ENCODE data around the gene SEMA6B.
"Not testable (repeated sequence)": the region's sequence is repeated elsewhere in the genome, so short reads cannot be mapped to it uniquely, and the experiment has no call there.

The SEMA6B gene

DNA sequence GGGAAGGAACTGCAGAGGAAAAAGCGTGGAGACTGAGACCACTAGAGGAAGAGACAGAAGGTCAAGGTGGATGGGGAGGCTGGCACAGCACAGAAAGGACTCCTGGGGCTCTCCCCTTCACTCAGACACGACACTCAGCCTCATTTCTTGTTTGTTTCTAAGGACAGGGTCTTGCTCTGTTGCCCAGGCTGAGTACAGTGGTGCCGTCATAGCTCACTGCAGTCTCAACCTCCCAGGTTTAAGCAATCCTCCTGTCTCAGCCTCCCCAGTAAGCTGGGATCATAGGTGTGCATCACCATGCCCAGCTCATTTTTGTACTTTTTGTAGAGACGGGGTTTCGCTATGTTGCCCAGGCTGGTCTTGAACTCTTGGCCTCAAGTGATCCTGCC, 11.4 kb upstream of the SEMA6B start:
- H3K4me3 Mint-ChIP-seq, result no peak overlapping the region

DNA sequence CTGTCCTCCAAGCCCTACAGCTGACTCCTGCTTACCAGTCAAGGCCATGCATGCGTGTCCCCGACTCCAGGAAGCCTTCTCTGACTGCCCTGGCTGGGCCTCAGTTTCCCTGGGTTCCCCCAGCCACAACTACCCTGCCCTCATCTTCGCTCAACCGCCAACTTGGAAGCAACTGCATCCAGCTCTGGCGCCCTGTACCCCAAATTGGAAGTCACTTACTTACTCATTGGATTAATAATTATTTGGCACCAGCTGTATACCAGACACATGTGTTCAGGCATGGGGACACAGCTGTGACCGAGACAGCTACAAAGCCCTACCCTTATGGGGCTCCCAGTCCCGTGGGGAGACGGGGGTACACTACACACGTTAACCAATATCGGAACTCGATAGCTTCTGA, 10.9 kb upstream of the SEMA6B start:
- Mint-ChIP-seq H3K27me3 (ENCODE audit: low read depth) (peaks cover 2% of the 10 kb centered on the region), H3K36me3 (ENCODE audit: low read depth) (no peaks in the 10 kb centered on the region), H3K27ac (no peak overlapping the region), H3K4me1 (ENCODE audit: low read depth) (no peaks in the 10 kb centered on the region), H3K9me3 (no peaks in the 10 kb centered on the region), H3K4me3 (no peak overlapping the region)

More for the DNA sequence above, 11.4 kb upstream of the SEMA6B start:
- Mint-ChIP-seq H3K9me3 (no peaks in the 10 kb centered on the region), H3K27me3 (ENCODE audit: low read depth) (peaks cover 6% of the 10 kb centered on the region), H3K4me1 (ENCODE audit: low read depth) (no peaks in the 10 kb centered on the region), H3K27ac (no peak overlapping the region), H3K36me3 (ENCODE audit: low read depth) (no peaks in the 10 kb centered on the region)

DNA sequence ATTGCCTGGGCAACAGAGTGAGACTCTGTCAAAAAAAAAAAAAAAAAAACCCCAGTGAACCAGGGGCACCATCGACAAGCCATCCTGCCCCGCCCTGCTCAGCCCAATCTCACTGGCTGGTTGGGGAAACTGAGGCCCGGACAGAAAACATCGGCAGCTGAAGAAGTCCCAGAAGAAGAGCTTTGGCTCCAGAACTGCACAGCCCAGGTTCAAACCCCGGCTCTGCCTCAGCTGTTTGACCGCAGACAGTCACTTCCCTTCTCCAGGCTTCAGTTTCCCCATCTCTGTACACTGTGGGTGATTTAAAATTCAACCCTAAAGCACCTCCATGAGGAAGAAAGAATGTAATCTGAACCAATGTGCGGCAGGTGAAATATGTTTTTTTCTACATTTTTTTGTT, 9.4 kb upstream of the SEMA6B start:
- Mint-ChIP-seq H3K4me1 (ENCODE audit: low read depth) (no peaks in the 10 kb centered on the region), H3K4me3 (no peak overlapping the region), H3K27me3 (ENCODE audit: low read depth) (no peaks in the 10 kb centered on the region), H3K36me3 (ENCODE audit: low read depth) (no peaks in the 10 kb centered on the region), H3K9me3 (no peaks in the 10 kb centered on the region), H3K27ac (no peak overlapping the region)

DNA sequence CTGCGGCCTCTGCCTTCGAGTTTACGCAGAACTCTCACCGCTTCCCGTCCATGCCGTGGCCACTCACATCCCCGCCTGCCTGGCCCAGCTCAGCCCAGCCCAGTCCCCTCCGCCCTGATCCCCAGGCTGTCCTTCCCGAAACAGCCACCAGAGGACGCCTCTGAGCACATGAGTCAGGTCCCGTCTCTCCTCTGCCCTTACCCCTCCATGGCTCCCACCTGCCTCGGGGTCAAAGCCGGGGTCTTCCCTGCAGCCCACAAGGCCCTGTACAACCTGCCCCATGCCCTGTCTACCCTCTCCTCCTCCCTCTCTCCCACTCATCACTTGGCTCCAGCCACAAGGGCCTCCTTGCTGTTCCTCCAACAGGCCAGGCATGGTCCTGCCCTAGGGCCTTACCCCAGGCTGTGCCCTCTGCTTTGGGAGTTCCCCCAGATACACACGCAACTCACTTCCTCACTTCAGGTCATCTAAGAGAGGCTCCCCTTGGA, 8.1 kb upstream of the SEMA6B start:
- H3K27ac Mint-ChIP-seq, result no peak overlapping the region
- H3K9me3 Mint-ChIP-seq, result no peaks in the 10 kb centered on the region
- H3K27me3 Mint-ChIP-seq (ENCODE audit: low read depth), result no peaks in the 10 kb centered on the region
- no peak overlapping the region for H3K4me3 Mint-ChIP-seq
- no peaks in the 10 kb centered on the region for H3K36me3 Mint-ChIP-seq (ENCODE audit: low read depth)
- no peaks in the 10 kb centered on the region for H3K4me1 Mint-ChIP-seq (ENCODE audit: low read depth)

DNA sequence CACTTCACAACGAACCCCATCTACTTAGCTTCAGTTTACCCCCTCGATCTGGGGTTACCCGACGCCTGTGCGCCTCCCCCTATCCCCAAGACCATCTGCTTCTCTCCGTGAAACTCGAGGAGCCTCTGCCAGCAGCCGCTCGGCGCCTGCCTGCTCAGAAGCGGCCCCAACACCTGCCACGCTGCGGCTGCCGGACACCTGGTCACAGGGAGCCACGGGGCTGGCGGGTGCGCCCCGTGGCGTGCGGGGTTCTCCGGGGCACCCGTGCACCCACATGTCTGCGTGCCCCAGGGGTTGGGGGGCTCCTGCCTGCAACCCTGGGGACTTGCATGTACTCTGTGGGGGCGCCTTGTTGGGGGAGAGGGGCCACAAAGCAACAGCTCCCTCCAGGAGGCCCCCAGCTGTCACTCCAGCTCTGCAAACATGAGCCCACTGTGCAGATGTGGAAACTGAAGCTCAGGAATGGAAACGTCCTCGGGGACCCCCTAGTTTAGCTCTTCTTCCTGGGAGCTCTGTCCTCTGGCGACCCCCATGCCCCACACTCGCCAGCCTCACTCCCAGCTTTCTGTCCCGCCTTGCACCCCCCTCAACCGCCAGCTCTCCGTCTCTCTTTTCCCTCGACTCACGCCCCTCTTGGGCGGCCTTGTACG, 7.0 kb upstream of the SEMA6B start:
- H3K36me3 Mint-ChIP-seq (ENCODE audit: low read depth), result no peaks in the 10 kb centered on the region
- no peaks in the 10 kb centered on the region for H3K27me3 Mint-ChIP-seq (ENCODE audit: low read depth)
- no peak overlapping the region for H3K27ac Mint-ChIP-seq
- no peaks in the 10 kb centered on the region for H3K4me1 Mint-ChIP-seq (ENCODE audit: low read depth)
- no peak overlapping the region for H3K4me3 Mint-ChIP-seq
- H3K9me3 Mint-ChIP-seq, result no peaks in the 10 kb centered on the region

DNA sequence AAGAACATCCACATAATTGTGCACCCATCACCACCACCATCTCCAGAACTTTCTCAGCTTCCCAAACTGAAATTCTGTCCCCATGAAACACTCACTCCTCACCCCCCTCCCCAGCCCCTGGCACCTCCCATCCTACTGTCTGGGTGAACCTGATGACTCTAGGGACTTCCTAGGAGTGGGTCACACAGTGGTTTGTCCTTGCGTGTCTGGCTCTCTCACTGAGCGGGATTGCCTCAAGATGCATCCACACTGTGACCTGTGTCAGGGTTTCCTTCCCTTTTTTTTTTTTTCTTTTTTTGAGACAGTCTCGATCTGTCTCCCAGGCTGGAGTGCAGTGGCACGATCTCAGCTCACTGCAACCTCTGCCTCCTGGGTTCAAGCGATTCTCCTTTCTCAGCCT, 4.1 kb upstream of the SEMA6B start:
- H3K27me3 Mint-ChIP-seq (ENCODE audit: low read depth); H3K36me3 Mint-ChIP-seq (ENCODE audit: low read depth): not testable (repeated sequence)

DNA sequence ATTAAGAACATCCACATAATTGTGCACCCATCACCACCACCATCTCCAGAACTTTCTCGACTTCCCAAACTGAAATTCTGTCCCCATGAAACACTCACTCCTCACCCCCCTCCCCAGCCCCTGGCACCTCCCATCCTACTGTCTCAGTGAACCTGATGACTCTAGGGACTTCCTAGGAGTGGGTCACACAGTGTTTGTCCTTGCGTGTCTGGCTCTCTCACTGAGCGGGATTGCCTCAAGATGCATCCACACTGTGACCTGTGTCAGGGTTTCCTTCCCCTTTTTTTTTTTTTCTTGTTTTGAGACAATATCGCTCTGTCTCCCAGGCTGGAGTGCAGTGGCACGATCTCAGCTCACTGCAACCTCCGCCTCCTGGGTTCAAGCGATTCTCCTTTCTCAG, 2.6 kb upstream of the SEMA6B start:
- not testable (repeated sequence) for H3K27ac Mint-ChIP-seq; H3K4me3 Mint-ChIP-seq; H3K36me3 Mint-ChIP-seq (ENCODE audit: low read depth); H3K9me3 Mint-ChIP-seq; H3K4me1 Mint-ChIP-seq (ENCODE audit: low read depth); H3K27me3 Mint-ChIP-seq (ENCODE audit: low read depth)

More for the DNA sequence above, 4.1 kb upstream of the SEMA6B start:
- H3K27ac Mint-ChIP-seq; H3K9me3 Mint-ChIP-seq; H3K4me3 Mint-ChIP-seq; H3K4me1 Mint-ChIP-seq (ENCODE audit: low read depth): not testable (repeated sequence)

DNA sequence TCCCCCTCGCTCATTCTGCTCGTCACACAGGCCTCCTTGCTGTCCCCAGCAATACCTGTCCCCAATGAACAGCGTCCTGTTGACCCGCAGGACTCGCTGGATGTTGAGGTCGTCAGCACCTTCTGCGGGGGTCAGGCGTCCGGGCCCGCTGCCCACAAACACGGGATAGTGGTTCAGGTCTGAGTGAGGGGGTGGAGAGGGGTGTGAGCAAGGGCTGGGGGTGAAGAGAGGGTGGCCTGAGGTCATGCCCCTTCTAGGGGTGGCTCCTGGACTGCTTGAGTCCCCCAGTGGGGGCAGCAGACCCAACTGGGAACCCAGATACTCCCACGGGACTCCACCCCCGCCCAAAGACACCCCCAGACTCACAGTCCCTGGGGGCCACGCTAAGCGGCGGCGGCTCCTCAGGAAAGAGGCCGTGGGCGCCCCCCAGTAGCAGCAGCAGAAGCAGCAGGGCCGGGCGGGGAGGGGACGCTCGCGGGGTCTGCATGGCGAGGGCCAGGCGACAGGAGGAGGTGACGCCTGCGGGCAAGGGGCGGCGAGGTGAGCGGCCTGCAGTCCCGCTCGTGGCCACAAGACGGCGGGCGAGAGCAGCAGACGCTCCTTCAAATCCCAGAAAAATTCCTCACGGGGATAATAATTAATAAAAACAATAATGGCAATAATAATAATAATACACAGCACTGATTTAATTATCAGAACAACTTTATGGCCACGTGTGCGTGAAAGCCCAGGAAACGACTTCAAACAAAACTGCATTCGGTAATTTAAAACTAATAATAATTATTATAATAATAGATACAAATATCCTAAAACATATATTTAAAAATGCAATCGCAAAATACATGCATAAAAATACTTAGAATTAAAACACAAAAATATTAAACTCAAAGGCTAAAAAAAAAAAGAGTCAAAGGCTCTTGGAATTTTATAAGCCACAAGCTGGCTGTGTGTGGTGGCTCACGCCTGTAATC, 1.2 kb downstream of the SEMA6B start:
- Mint-ChIP-seq H3K9me3 (no peaks in the 10 kb centered on the region), H3K36me3 (ENCODE audit: low read depth) (no peaks in the 10 kb centered on the region), H3K4me1 (ENCODE audit: low read depth) (no peaks in the 10 kb centered on the region), H3K27ac (no peak overlapping the region), H3K27me3 (ENCODE audit: low read depth) (no peaks in the 10 kb centered on the region), H3K4me3 (no peak overlapping the region)

DNA sequence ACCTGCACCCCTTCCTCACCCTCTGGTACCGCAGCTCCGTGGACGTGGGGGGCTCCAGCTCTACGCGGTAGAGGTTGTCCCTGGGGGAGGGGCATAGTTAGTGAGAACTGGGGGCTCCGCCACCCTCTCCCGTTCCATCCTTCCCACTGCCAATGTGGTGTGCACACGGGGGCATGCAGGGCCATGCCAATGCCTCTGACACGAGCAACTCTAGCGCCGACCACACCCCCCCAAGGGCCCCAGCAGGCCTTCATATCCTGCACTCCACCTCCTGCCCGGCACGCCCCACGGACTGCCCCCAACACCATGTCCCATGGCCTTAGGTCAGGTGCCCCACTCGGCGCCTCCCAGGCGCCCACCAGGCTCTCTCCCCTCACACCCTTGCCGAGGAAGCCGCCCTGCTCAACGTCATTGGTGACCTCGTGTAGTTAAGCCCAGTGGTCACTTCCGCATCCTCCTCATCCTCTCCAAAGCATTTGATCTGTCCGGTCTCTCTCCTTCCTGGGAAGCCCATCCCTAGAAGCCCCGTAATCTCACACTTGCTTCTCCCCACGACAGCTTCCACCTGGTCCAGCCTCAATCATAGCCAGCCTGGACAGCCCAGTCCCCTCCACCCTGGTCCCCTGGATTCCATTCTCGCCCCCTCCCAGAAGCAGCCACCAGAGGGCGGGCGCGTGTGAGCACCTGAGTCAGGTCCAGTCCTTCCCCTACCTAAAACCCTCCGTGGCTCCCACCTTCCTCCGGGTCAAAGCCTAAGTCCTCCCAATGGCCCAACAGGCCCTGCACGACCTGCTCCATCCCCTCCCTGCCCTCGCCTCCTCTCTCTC, 2.1 kb downstream of the SEMA6B start:
- H3K27me3 Mint-ChIP-seq (ENCODE audit: low read depth), result no peaks in the 10 kb centered on the region
- H3K4me1 Mint-ChIP-seq (ENCODE audit: low read depth), result no peaks in the 10 kb centered on the region
- no peak overlapping the region for H3K27ac Mint-ChIP-seq
- H3K4me3 Mint-ChIP-seq, result no peak overlapping the region
- H3K9me3 Mint-ChIP-seq, result no peaks in the 10 kb centered on the region
- no peaks in the 10 kb centered on the region for H3K36me3 Mint-ChIP-seq (ENCODE audit: low read depth)

DNA sequence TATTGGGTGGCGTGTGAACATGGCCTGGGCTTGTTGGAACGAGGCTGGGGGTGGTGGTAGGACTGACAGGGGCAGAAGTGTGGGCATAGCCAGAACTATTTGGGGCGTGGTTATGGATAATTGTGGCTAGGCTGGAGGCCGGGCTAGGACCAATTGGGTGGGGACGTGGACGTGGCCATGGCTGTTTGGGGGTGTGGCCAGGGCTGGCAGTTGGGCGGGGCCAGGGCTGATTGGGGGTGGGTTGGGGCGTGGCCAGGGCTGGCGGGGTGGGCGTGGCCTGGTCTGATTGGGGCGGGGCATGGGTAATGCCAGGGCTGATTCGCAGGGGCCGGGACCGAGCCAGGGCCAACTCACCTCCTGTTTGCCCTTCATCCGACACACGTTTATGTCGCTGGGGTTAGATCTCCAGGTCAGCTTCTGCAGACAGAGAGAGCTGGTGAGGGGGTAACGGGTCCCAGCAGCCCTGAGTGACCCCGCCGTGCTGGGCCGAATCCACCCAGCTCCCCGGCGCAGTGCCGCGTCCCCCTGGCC, 2.8 kb downstream of the SEMA6B start:
- H3K27ac Mint-ChIP-seq, result no peak overlapping the region
- H3K9me3 Mint-ChIP-seq, result no peaks in the 10 kb centered on the region
- no peaks in the 10 kb centered on the region for H3K4me1 Mint-ChIP-seq (ENCODE audit: low read depth)
- no peaks in the 10 kb centered on the region for H3K27me3 Mint-ChIP-seq (ENCODE audit: low read depth)
- H3K4me3 Mint-ChIP-seq, result no peak overlapping the region
- H3K36me3 Mint-ChIP-seq (ENCODE audit: low read depth), result no peaks in the 10 kb centered on the region

DNA sequence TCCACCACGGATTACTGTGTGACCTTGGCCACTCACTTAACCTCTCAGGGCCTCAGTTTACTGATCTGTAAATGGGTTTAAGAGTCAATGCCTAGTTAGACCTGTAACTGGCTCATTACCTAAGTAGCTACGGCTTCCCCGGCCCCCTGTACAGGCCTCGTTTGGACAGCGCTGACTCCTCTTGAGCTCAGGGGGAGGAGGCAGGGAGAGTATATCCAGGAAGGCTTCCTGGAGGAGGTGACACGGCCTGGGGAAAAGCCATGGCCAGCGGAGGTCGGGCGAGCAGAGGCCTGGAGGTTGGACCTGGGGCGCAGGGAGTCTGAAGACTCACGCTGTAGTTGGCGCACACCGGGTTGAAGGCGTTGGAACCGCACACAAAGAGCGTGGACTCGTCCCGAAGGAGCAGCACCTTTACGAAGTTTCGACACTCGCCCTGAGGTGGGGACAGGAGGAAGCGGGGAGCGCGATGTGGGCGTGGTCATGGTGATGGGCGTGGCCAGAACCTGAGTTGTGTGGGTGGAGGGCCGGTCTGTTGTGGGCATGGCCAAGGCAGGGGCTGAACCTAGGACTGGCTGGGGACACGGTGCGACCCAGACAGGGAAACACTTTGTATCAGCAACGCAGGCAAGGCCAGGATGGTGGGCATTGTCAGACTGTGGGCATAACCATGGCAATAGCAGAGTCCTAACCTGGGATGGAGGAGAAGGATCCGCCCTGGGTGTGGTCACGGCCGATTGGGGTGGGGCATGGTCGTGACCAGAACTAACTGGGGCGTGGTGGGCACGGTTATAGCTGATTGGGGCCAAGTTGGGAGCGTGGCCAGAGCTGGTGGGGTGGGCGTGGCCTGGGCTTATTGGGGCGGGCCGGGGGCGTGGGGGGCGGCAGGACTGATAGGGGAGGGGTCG, 3.6 kb downstream of the SEMA6B start:
- Mint-ChIP-seq H3K36me3 (ENCODE audit: low read depth) (no peaks in the 10 kb centered on the region), H3K4me1 (ENCODE audit: low read depth) (no peaks in the 10 kb centered on the region), H3K27me3 (ENCODE audit: low read depth) (no peaks in the 10 kb centered on the region), H3K9me3 (no peaks in the 10 kb centered on the region), H3K27ac (no peak overlapping the region), H3K4me3 (no peak overlapping the region)

DNA sequence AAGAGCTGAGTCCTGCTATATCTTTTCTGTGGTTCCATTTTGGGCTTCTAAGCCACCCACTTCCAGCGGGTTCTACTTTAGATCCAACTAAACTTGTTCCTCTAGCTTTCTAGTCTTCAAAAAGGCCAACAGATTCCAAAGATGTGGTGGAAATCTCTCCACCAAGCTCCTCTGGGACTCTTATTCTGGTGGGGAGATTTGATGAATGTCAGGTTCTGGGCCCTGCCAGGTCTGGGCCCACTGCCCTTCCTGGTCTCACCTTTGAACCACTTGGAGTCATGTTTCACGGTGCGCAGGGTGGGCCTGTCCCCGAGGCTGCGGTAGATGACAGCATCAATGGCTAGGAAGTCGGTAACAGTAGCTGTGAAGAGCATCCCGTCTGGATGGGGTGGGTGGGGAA, 4.8 kb downstream of the SEMA6B start:
- Mint-ChIP-seq H3K9me3 (no peaks in the 10 kb centered on the region), H3K36me3 (ENCODE audit: low read depth) (no peaks in the 10 kb centered on the region), H3K4me1 (ENCODE audit: low read depth) (no peaks in the 10 kb centered on the region), H3K4me3 (no peak overlapping the region), H3K27ac (no peak overlapping the region), H3K27me3 (ENCODE audit: low read depth) (no peaks in the 10 kb centered on the region)

DNA sequence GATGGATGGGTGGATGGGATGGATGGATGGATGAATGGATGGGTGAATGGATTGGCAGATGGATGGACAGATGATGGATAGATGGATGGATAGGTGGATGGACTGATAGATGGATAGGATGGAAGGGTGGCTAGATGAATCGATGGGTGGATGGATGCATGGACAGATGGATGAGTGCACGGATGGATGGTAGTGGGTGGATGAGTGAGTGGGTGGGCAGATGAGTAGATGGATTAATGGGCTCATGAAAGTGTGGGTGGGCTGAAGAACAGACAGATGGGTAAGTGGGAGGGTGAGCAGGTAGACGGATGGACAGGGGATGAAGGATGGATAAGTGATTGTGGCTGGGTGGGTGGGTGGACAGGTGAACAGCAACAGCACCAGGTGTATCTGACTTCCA, 5.7 kb downstream of the SEMA6B start:
- Mint-ChIP-seq H3K27me3 (ENCODE audit: low read depth) (no peaks in the 10 kb centered on the region), H3K9me3 (no peaks in the 10 kb centered on the region), H3K4me3 (no peak overlapping the region), H3K4me1 (ENCODE audit: low read depth) (no peaks in the 10 kb centered on the region), H3K36me3 (ENCODE audit: low read depth) (no peaks in the 10 kb centered on the region), H3K27ac (no peak overlapping the region)
